ENCODE data around the gene ZCCHC24. TPM values are rescaled to one million over a fixed set of nuclear protein-coding genes. Genes with fewer than 3 reads are reported as not detected.
A peak's percentile ranks its signal among the peaks of the same experiment; 100 is the strongest.

Gene ZCCHC24
- total RNA-seq, 1 donor from 2014 or later = 31.8 TPM

DNA sequence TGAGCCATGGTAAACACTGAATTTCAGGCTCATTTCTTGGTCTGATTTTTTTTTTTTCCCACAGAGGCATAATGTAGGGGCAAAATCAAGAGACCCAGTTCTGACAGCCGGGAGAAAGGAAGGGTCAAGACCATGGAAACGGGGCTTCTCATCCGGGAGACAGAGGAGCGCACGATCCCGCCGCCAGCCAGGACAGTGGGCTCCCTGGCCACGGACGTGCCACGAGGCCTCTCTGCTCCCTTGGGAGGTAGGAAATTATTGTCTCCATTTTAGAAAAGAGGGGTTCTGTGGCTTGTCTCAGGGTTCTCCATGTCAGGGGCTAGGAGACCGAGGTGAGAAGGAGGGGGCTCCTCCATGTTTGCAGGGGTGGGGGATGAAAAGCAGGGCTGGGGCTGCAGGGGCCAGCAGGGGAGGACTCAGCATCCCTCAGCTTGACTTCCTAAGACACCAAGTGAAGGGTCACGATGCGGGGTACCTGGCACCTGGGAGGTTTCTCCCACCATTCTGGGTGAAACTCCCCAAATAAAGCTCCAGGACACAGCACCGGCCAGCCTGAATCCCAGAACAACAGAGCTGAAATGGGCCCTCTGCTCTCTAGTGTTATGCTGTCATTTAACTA is 60.5 kb downstream of the ZCCHC24 start:
- H3K36me3 Mint-ChIP-seq = no peaks in the 10 kb centered on the region
- H3K4me1 Mint-ChIP-seq = peaks cover 10% of the 10 kb centered on the region
- no peaks in the 10 kb centered on the region for H3K9me3 Mint-ChIP-seq
- H3K27ac Mint-ChIP-seq = peak overlapping the region; percentile 24
- no peaks in the 10 kb centered on the region for H3K27me3 Mint-ChIP-seq (ENCODE audit: low read depth)
- TF ChIP-seq, protein P1, sequence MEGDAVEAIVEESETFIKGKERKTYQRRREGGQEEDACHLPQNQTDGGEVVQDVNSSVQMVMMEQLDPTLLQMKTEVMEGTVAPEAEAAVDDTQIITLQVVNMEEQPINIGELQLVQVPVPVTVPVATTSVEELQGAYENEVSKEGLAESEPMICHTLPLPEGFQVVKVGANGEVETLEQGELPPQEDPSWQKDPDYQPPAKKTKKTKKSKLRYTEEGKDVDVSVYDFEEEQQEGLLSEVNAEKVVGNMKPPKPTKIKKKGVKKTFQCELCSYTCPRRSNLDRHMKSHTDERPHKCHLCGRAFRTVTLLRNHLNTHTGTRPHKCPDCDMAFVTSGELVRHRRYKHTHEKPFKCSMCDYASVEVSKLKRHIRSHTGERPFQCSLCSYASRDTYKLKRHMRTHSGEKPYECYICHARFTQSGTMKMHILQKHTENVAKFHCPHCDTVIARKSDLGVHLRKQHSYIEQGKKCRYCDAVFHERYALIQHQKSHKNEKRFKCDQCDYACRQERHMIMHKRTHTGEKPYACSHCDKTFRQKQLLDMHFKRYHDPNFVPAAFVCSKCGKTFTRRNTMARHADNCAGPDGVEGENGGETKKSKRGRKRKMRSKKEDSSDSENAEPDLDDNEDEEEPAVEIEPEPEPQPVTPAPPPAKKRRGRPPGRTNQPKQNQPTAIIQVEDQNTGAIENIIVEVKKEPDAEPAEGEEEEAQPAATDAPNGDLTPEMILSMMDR (IDR thresholded peaks at IDR 0.05; ENCODE audit: unreplicated experiment) = no peak
- no peak overlapping the region for H3K4me3 Mint-ChIP-seq
- DNase-seq (ENCODE audit: low spot score in 2 of 2, unreplicated experiment in 2 of 2) = no peak

DNA sequence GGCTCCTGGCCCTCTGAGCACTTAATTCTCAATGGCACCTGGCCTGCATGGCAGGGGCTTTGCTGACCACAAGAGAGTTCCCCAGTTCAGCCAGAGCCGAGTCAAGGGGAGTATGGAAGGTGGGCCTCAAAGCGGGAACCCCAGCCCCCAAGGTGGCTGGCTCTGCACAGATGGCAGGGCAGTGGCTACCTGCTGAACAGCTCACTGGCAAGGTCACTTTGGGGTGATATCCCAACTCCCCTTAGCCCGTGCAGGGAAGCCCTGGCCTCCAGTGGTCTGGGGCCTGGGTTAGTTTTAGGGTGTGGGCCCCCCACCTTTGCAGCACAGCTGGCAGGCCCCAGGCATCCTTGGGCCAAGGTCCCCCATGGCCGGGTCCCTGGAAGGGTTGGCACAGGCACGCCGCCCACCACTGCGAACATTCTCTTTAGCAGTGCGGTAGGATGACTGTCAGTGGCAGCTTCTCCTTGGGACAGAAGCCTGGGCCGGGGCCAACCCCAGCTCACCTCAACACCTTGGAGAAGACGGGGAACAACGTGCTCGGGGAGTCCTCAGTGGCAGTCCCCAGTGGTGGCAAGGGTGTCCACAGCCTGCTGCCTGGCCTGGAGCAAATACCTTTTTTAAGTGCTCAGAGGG is 61.3 kb downstream of the ZCCHC24 start:
- Mint-ChIP-seq H3K4me3 (no peak overlapping the region), H3K27me3 (ENCODE audit: low read depth) (no peaks in the 10 kb centered on the region), H3K27ac (no peak overlapping the region), H3K9me3 (no peaks in the 10 kb centered on the region), H3K4me1 (peaks cover 10% of the 10 kb centered on the region), H3K36me3 (no peaks in the 10 kb centered on the region)
- DNase-seq (ENCODE audit: low spot score in 2 of 2, unreplicated experiment in 2 of 2) = peak in 1 of 2 experiments; percentile 10
- TF ChIP-seq, protein P1 (IDR thresholded peaks at IDR 0.05; ENCODE audit: unreplicated experiment) = no peak

- no peaks in the 10 kb centered on the region for H3K27me3 Mint-ChIP-seq (ENCODE audit: low read depth)
- no peaks in the 10 kb centered on the region for H3K9me3 Mint-ChIP-seq
- DNase-seq (ENCODE audit: low spot score in 2 of 2, unreplicated experiment in 2 of 2) = peak in 1 of 2 experiments; percentile 37
- peaks cover 10% of the 10 kb centered on the region for H3K4me1 Mint-ChIP-seq
- peak overlapping the region; percentile 89 for H3K27ac Mint-ChIP-seq
- TF ChIP-seq, protein P1 (IDR thresholded peaks at IDR 0.05; ENCODE audit: unreplicated experiment) = no peak
- H3K36me3 Mint-ChIP-seq = no peaks in the 10 kb centered on the region
- no peak overlapping the region for H3K4me3 Mint-ChIP-seq
Measured at GRCh38 chr10:79382491-79382941, 62.9 kb downstream of the ZCCHC24 start.

GRCh38 chr10:79381804-79382221 is 63.6 kb downstream of the ZCCHC24 start:
- TF ChIP-seq, protein P1 (IDR thresholded peaks at IDR 0.05; ENCODE audit: unreplicated experiment) = no peak

DNA sequence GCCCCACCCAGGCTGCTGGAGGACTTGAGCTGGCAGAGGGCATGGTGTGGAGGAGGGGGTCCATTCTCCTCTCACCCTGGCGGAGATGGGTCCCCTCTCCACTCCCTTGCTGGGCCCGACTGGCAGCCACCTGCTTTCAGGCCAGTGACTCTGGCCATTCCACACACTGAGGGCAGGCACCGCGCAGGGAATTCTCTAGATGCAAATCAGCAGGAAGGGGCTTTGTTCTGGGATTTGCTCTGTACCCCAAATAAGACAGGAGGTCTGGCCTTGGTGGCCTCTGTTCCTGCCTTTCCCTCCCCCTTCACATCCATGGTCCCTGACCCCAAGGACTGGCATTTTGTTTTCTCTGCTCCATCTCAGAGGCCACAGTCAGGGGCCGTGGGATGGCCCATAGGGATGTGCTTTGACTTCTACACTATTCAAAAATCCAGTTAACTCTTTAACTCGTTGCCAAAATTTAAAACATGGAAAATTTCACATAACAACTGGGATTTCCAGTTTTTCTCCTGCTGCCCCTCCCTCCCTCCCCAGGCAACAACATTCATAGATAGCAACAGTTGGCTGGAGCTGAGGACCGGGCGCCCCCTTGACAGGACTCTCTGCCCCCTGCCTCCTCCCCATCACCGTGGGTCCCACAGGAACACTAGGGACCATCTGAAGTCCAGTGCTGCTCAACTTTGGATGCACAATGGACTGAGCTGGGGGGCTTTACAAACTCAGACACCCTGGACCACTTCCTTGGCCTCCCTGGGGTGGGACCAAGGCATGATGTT is 64.3 kb downstream of the ZCCHC24 start:
- Mint-ChIP-seq H3K27ac (peak overlapping the region; percentile 89), H3K4me1 (peaks cover 10% of the 10 kb centered on the region), H3K36me3 (no peaks in the 10 kb centered on the region), H3K9me3 (no peaks in the 10 kb centered on the region), H3K4me3 (no peak overlapping the region), H3K27me3 (ENCODE audit: low read depth) (no peaks in the 10 kb centered on the region)
- TF ChIP-seq, protein P1 (IDR thresholded peaks at IDR 0.05; ENCODE audit: unreplicated experiment) = no peak
- no peak for DNase-seq (ENCODE audit: low spot score in 2 of 2, unreplicated experiment in 2 of 2)

More at GRCh38 chr10:79381804-79382221, 63.6 kb downstream of the ZCCHC24 start:
- H3K9me3 Mint-ChIP-seq = no peaks in the 10 kb centered on the region
- no peaks in the 10 kb centered on the region for H3K36me3 Mint-ChIP-seq
- DNase-seq (ENCODE audit: low spot score in 2 of 2, unreplicated experiment in 2 of 2) = peak in 1 of 2 experiments; percentile 57
- H3K27ac Mint-ChIP-seq = peak overlapping the region; percentile 89
- H3K4me1 Mint-ChIP-seq = peaks cover 10% of the 10 kb centered on the region
- H3K27me3 Mint-ChIP-seq (ENCODE audit: low read depth) = no peaks in the 10 kb centered on the region
- H3K4me3 Mint-ChIP-seq = no peak overlapping the region
